Kidney epithelial cell (primary cell): ENCODE results near the gene SYNPO. TPM values are rescaled to one million over a fixed set of nuclear protein-coding genes. Genes with fewer than 3 reads are reported as not detected.

Source experiments
- DNase-seq: peaks from one replicate; pipeline ENCODE4 v3.0.0-alpha.2; 2010; ENCODE audit warnings: low read depth
- H3K27me3 ChIP-seq: 2 replicates; pipeline ENCODE4 v1.6.0; 2011; ENCODE audit warnings: low read length; ENCODE audit not compliant: control insufficient read depth, insufficient read depth
- H3K36me3 ChIP-seq: 2 replicates; pipeline ENCODE4 v1.5.1; 2011; ENCODE audit warnings: low read length; ENCODE audit not compliant: control insufficient read depth, insufficient read depth
- H3K4me3 ChIP-seq: 2 replicates; pipeline ENCODE4 v1.5.1; 2011; ENCODE audit warnings: low read depth, mild to moderate bottlenecking, control low read depth, low read length
- CTCF ChIP-seq: IDR thresholded peaks from 2 replicates; pipeline ENCODE4 v1.5.1; 2011; ENCODE audit warnings: mild to moderate bottlenecking, moderate library complexity, low read length, control low read depth, inconsistent platforms; ENCODE audit not compliant: insufficient read depth, poor library complexity, severe bottlenecking
- total RNA-seq: library from RNA; depleted of rRNA; stranded (reverse); fragments of >200 nt; gene quantifications from 2 replicates; pipeline ENCODE4 v1.2.3, GENCODE V29; 2015

The SYNPO gene
- total RNA-seq, 1 donor from 2014 or later, result 4.0 TPM

GRCh38 chr5:150674341-150674821 lies 33.9 kb downstream of the SYNPO start:
- H3K27me3 ChIP-seq, result peaks cover 2% of the 10 kb centered on the region
- DNase-seq, result no peak
- H3K36me3 ChIP-seq, result no peaks in the 10 kb centered on the region
- no peak overlapping the region for H3K4me3 ChIP-seq
- no peak for TF ChIP-seq CTCF

- H3K27me3 ChIP-seq, result peaks cover 2% of the 10 kb centered on the region
- no peak for DNase-seq
- no peaks in the 10 kb centered on the region for H3K36me3 ChIP-seq
- TF ChIP-seq CTCF, result no peak
- H3K4me3 ChIP-seq, result no peak overlapping the region
Observed at GRCh38 chr5:150675069-150675468, 34.6 kb downstream of the SYNPO start.

- DNase-seq, result no peak
- no peaks in the 10 kb centered on the region for H3K36me3 ChIP-seq
- H3K27me3 ChIP-seq, result peaks cover 2% of the 10 kb centered on the region
- H3K4me3 ChIP-seq, result no peak overlapping the region
- TF ChIP-seq CTCF, result no peak
Observed at GRCh38 chr5:150676578-150676977, 36.1 kb downstream of the SYNPO start.

GRCh38 chr5:150689120-150689519 lies 48.7 kb downstream of the SYNPO start:
- no peak for DNase-seq
- no peaks in the 10 kb centered on the region for H3K27me3 ChIP-seq
- H3K36me3 ChIP-seq, result no peaks in the 10 kb centered on the region
- H3K4me3 ChIP-seq, result no peak overlapping the region
- TF ChIP-seq CTCF, result no peak

- no peaks in the 10 kb centered on the region for H3K27me3 ChIP-seq
- no peak for DNase-seq
- no peak for TF ChIP-seq CTCF
- H3K4me3 ChIP-seq, result no peak overlapping the region
- no peaks in the 10 kb centered on the region for H3K36me3 ChIP-seq
Observed at GRCh38 chr5:150690760-150691159, 50.3 kb downstream of the SYNPO start.

- Histone ChIP-seq H3K36me3 (no peaks in the 10 kb centered on the region), H3K27me3 (no peaks in the 10 kb centered on the region), H3K4me3 (no peak overlapping the region)
- TF ChIP-seq CTCF, result no peak
- no peak for DNase-seq
Observed at GRCh38 chr5:150692276-150692675, 51.8 kb downstream of the SYNPO start.
